GM12874 (cell line): ENCODE results near the gene ATP5F1D.

Source experiments
- TF ChIP-seq, protein P1 (sequence below): IDR thresholded peaks from 2 replicates; pipeline ENCODE4 v1.5.1; 2011; ENCODE audit warnings: low read depth, mild to moderate bottlenecking, control low read depth, low read length, moderate library complexity; ENCODE audit not compliant: insufficient read depth

The ATP5F1D gene

DNA sequence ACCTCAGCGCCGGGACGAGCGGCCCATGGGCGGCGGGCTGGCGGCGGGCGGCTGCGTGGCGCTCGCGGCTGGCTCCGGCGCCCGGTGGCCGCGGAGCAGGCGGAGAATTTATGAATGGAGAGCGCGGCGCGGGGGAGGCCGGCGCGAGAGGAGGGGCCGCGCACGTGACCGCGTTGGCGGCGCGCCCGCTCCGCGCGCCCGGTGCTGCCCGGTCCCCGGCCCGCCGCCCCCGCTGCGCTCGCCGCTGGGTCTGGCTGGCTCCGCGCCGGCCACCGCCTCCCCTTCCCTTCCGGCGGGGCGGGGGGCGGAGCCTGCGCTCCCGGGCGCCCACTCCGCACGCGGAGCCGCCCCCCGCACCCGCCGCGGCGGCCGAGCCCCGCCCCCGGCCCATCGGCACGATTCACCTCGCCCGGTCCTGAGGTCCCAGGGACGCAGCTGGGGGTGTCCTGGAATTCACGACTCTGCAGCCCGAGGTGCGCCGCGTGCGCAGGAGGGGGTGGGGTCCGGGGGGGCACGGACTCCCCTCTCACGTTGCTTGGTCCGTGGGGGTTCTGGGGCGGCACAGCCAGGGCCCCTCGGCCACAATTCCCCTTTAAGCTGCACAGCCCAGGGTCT is 3.7 kb upstream of the ATP5F1D start, which contains the start of gene CBARP:
CBARP (minus strand) TSS at position 252 of the 615 bp plus-strand sequence. CDS start 1,905 bp downstream, outside the sequence.
- TF ChIP-seq, protein P1, sequence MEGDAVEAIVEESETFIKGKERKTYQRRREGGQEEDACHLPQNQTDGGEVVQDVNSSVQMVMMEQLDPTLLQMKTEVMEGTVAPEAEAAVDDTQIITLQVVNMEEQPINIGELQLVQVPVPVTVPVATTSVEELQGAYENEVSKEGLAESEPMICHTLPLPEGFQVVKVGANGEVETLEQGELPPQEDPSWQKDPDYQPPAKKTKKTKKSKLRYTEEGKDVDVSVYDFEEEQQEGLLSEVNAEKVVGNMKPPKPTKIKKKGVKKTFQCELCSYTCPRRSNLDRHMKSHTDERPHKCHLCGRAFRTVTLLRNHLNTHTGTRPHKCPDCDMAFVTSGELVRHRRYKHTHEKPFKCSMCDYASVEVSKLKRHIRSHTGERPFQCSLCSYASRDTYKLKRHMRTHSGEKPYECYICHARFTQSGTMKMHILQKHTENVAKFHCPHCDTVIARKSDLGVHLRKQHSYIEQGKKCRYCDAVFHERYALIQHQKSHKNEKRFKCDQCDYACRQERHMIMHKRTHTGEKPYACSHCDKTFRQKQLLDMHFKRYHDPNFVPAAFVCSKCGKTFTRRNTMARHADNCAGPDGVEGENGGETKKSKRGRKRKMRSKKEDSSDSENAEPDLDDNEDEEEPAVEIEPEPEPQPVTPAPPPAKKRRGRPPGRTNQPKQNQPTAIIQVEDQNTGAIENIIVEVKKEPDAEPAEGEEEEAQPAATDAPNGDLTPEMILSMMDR: no peak

DNA sequence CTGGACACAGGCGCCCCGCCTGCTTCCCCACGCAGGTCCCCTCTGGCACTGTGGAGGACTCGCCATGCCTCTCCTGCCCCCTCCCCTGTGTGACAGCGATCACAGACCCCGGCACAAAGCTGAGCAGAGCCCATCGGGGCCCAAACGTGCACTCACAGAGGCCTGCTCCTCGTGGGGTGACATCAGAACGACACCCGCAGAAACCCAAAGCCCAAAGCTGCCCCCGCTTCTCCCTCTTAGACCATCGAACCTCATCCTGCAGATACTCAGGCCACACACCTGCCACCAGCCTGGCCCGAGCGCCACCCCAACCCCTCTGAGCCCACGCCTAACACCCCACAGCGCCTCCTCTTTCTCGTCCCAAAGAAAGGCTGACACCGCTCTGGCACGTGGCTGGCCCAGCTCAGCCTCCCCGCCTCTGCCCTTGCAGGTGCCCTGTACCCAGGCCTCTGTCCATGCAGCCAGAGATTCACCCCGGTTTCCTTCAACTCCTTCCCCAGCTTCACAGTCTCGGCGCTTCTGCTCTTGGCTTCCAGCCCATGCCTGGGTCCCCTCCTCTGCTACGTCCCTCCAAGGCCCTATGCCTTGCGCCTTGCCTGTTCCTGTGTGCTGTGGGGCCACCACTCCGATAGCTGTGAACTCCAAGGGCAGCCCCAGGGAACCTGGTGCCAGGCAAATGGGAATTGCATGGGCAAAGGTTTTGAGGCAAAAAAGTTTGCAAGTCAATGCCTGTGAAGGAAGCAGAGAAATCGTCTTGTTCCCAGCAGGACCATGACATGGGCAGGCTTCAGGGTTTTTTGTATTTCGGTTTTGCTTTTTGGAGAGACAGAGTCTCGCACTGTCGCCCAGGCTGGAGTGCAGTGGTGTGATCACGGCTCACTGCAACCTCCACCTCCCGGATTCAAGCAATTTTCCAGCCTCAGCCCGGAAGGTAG is 2.9 kb upstream of the ATP5F1D start:
- TF ChIP-seq, protein P1: no peak

DNA sequence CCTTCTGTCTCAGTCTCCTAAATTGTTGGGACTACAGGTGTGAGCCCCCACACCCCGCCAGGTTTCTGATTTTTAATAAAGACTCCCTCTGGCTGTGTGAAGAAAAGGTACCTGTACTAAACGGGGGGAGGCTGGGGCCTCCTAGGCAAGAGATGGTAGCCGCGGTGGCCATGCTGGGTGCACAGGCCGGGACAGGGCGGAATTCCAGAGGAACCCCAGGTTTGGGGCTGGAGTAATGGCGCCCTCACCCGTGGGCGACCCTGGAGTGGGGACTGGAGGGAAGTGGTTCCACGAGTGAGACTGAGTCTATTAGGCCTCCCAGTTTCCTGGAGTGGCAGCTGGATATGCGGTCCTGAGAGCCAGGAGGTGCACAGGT is 2.1 kb upstream of the ATP5F1D start:
- TF ChIP-seq, protein P1: no peak

DNA sequence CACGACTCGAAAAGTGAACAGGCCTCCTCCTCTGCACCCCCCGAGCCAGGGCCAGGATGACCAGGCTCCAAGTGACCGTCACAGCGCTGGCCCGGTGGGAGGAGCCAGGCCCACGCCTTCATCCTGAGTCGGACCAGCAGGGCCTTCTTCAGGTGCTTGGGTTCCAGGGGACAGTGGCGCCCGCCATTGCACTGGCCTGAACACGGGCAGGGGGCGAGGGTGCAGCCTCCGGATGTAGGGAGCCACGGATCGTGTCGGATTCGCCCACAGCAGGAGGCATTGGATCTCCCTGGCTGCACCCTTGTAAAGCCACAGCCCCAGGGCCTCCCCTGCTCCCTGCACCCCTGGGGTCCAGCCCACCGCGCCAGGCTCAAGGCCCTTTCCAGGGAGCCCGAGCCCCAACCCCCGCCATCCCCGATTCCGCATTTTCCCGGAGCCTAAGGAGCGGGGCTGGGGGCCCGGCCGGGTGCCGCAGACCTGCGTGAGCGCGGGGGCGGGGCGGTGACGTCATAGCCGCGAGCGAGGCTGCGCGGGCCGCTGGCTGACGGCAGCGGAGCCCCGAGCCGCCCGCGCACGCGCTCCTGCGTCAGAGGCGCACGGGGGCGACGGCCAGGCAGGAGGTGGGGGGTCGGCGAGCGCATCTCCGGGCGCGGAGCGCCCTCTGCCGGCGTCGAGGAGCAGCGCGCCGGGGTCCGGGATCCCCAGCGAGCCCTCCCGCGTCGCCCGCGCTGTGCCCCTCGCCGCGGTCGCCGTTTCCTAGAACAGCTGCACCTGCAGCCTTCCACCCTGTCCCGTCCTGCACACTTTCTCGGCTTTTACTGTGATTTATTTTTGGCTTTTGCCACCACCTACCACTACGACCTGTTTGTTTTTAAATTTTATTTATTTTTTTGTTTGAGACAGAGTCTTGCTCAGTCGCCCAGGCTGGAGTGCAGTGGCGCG is 1.5 kb upstream of the ATP5F1D start:
- TF ChIP-seq, protein P1: peak; percentile 94

DNA sequence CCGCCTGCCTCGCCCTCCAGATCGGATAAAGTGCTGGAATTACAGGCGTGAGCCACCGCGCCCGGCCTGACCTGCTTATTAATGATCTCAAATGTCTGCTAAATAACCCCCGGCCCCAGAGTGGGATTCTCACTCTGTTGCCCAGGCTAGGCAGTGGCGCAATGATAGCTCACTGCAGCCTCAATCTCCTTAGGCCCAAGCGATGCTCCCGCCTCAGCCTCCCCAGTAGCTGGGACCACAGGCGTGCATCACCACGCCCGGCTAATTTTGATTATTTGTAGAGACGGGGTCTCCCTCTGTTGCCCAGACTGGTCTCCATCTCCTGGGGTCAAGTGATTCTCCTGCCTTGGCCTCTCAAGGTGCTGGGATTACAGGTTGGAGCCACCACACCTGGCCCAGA is 626 bp upstream of the ATP5F1D start:
- TF ChIP-seq, protein P1: no peak

DNA sequence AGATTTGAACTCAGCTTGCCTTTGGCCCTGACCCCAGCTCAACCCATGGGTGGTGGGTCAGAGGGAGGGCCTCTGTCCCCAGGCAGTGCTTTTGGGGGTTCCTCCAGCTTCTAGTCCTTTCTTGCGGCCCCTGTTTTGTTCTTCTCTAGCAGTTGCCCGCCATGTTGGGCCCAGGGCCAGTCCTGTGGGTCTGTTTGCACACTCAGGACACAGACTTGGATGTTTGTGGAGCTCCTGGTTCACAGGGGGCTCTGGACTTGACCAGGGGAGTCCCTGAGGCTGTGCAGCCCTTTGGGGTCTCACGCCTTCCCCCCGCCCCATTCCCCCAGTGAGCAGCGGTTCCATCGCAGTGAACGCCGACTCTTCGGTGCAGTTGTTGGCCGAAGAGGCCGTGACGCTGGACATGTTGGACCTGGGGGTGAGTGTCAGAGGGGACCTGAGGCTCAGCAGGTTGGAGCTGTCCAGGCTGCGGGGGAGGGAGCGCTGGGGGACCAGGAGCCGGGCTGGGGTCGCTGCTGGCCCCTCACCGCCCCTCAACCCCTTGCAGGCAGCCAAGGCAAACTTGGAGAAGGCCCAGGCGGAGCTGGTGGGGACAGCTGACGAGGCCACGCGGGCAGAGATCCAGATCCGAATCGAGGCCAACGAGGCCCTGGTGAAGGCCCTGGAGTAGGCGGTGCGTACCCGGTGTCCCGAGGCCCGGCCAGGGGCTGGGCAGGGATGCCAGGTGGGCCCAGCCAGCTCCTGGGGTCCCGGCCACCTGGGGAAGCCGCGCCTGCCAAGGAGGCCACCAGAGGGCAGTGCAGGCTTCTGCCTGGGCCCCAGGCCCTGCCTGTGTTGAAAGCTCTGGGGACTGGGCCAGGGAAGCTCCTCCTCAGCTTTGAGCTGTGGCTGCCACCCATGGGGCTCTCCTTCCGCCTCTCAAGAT is 2.5 kb downstream of the ATP5F1D start:
- TF ChIP-seq, protein P1: peak; percentile 98
